HS-5 (cell line): Measurements from ENCODE around the gene OOSP1.
"Not testable (repeated sequence)": the region's sequence is repeated elsewhere in the genome, so short reads cannot be mapped to it uniquely, and the experiment has no call there.

Experiments
- DNase-seq: peaks from one replicate; pipeline ENCODE4 v3.0.0-alpha.2; 2012; ENCODE audit warnings: low read depth

Gene OOSP1

GRCh38 chr11:59960502-59961381 lies 22.5 kb downstream of the OOSP1 start:
- DNase-seq, result no peak

GRCh38 chr11:59962107-59962482 lies 23.9 kb downstream of the OOSP1 start:
- DNase-seq, result no peak

GRCh38 chr11:59963733-59964132 lies 25.5 kb downstream of the OOSP1 start, which contains the start of gene OOSP4A:
OOSP4A (plus strand) TSS chr11:59964033; CDS start chr11:59964033, 0 bp downstream.
- no peak for DNase-seq

- DNase-seq, result no peak
Measured at GRCh38 chr11:59965424-59965823, 27.2 kb downstream of the OOSP1 start.

GRCh38 chr11:59966201-59966600 lies 28.0 kb downstream of the OOSP1 start:
- no peak for DNase-seq

- DNase-seq, result no peak
Measured at GRCh38 chr11:59967677-59968394, 29.6 kb downstream of the OOSP1 start.

- no peak for DNase-seq
Measured at GRCh38 chr11:59968395-59968783, 30.2 kb downstream of the OOSP1 start.

- no peak for DNase-seq
Measured at GRCh38 chr11:59973097-59973496, 34.9 kb downstream of the OOSP1 start.

- DNase-seq, result no peak
Measured at GRCh38 chr11:59981106-59981770, 43.0 kb downstream of the OOSP1 start.

GRCh38 chr11:59982037-59982436 lies 43.8 kb downstream of the OOSP1 start:
- not testable (repeated sequence) for DNase-seq

GRCh38 chr11:59983212-59983611 lies 45.0 kb downstream of the OOSP1 start:
- no peak for DNase-seq

GRCh38 chr11:59984368-59984767 lies 46.1 kb downstream of the OOSP1 start:
- no peak for DNase-seq

- no peak for DNase-seq
Measured at GRCh38 chr11:59990421-59990820, 52.2 kb downstream of the OOSP1 start.

GRCh38 chr11:59992425-59992824 lies 54.2 kb downstream of the OOSP1 start:
- DNase-seq, result no peak

- no peak for DNase-seq
Measured at GRCh38 chr11:59997800-59998199, 59.6 kb downstream of the OOSP1 start.

GRCh38 chr11:59999691-60000090 lies 61.5 kb downstream of the OOSP1 start:
- no peak for DNase-seq

GRCh38 chr11:60003729-60004128 lies 65.5 kb downstream of the OOSP1 start:
- no peak for DNase-seq

GRCh38 chr11:60005360-60005759 lies 67.1 kb downstream of the OOSP1 start:
- peak; percentile 31 for DNase-seq
